ENCODE measurements around the gene COX19. TPM values are rescaled to one million over a fixed set of nuclear protein-coding genes. Genes with fewer than 3 reads are reported as not detected.
"Not testable (repeated sequence)": the region's sequence is repeated elsewhere in the genome, so short reads cannot be mapped to it uniquely, and the experiment has no call there.

COX19 gene
- total RNA-seq, 1 donor from 2014 or later: 13.1 TPM

- Mint-ChIP-seq H3K4me3 (no peak overlapping the region), H3K9me3 (no peaks in the 10 kb centered on the region), H3K4me1 (no peaks in the 10 kb centered on the region), H3K27ac (ENCODE audit: unreplicated experiment) (no peak overlapping the region), H3K36me3 (ENCODE audit: low read depth) (no peaks in the 10 kb centered on the region), H3K27me3 (ENCODE audit: low read depth) (no peaks in the 10 kb centered on the region)
- TF ChIP-seq CTCF (conservative IDR thresholded peaks at IDR 0.05): no peak
- DNase-seq (ENCODE audit: low read depth, low spot score): no peak
Measured at GRCh38 chr7:927031-927671, 48.2 kb downstream of the COX19 start.

GRCh38 chr7:926061-927030 lies 49.0 kb downstream of the COX19 start:
- H3K9me3 Mint-ChIP-seq: no peaks in the 10 kb centered on the region
- no peaks in the 10 kb centered on the region for H3K36me3 Mint-ChIP-seq (ENCODE audit: low read depth)
- DNase-seq (ENCODE audit: low read depth, low spot score): no peak
- no peaks in the 10 kb centered on the region for H3K27me3 Mint-ChIP-seq (ENCODE audit: low read depth)
- no peaks in the 10 kb centered on the region for H3K4me1 Mint-ChIP-seq
- H3K27ac Mint-ChIP-seq (ENCODE audit: unreplicated experiment): no peak overlapping the region
- H3K4me3 Mint-ChIP-seq: no peak overlapping the region
- TF ChIP-seq CTCF (conservative IDR thresholded peaks at IDR 0.05): no peak

- no peaks in the 10 kb centered on the region for H3K27me3 Mint-ChIP-seq (ENCODE audit: low read depth)
- H3K9me3 Mint-ChIP-seq: no peaks in the 10 kb centered on the region
- no peaks in the 10 kb centered on the region for H3K4me1 Mint-ChIP-seq
- no peak for DNase-seq (ENCODE audit: low read depth, low spot score)
- H3K4me3 Mint-ChIP-seq: no peak overlapping the region
- TF ChIP-seq CTCF (conservative IDR thresholded peaks at IDR 0.05): no peak
- no peak overlapping the region for H3K27ac Mint-ChIP-seq (ENCODE audit: unreplicated experiment)
- no peaks in the 10 kb centered on the region for H3K36me3 Mint-ChIP-seq (ENCODE audit: low read depth)
Measured at GRCh38 chr7:925601-926000, 49.7 kb downstream of the COX19 start.

GRCh38 chr7:924541-925231 lies 50.7 kb downstream of the COX19 start:
- DNase-seq (ENCODE audit: low read depth, low spot score): no peak
- Mint-ChIP-seq H3K27me3 (ENCODE audit: low read depth) (no peaks in the 10 kb centered on the region), H3K9me3 (no peaks in the 10 kb centered on the region), H3K4me1 (no peaks in the 10 kb centered on the region), H3K36me3 (ENCODE audit: low read depth) (no peaks in the 10 kb centered on the region), H3K27ac (ENCODE audit: unreplicated experiment) (no peak overlapping the region), H3K4me3 (no peak overlapping the region)
- no peak for TF ChIP-seq CTCF (conservative IDR thresholded peaks at IDR 0.05)

GRCh38 chr7:924042-924441 lies 51.3 kb downstream of the COX19 start:
- not testable (repeated sequence) for H3K4me3 Mint-ChIP-seq; DNase-seq (ENCODE audit: low read depth, low spot score); H3K27me3 Mint-ChIP-seq (ENCODE audit: low read depth); H3K27ac Mint-ChIP-seq (ENCODE audit: unreplicated experiment); H3K36me3 Mint-ChIP-seq (ENCODE audit: low read depth); H3K4me1 Mint-ChIP-seq; H3K9me3 Mint-ChIP-seq
